Heart right ventricle (tissue), 16 donors: ENCODE data around the gene ASCL5. TPM values are rescaled to one million over a fixed set of nuclear protein-coding genes. Genes with fewer than 3 reads are reported as not detected.

Experiments
- ATAC-seq, 8 donors: fragments of 200-7000 bp; cut with Tn5 transposase; one replicate each; pipeline ENCODE4 v1.9.1; 2020; ENCODE audit warnings: mild to moderate bottlenecking in 8 of 8, moderate library complexity in 8 of 8, moderate number of reproducible peaks in 1 of 8
- DNase-seq, 2 donors: peaks; one replicate each; pipeline ENCODE4 v3.0.0-alpha.2; 2020
- H3K27ac ChIP-seq, 10 donors: fragments of 200-600 bp; sonication (generic) in 2 of 10; one replicate each; pipeline versions ENCODE4 v1.5.0 to v1.8.0; 2020 to 2022; ENCODE audit warnings: mild to moderate bottlenecking in 3 of 10
- H3K27me3 ChIP-seq, 7 donors: fragments of 200-600 bp; one replicate each; pipeline ENCODE4 v1.8.0; 2021 to 2022; ENCODE audit warnings: mild to moderate bottlenecking in 2 of 7
- H3K36me3 ChIP-seq, 9 donors: fragments of 200-600 bp; sonication (generic) in 1 of 9; one replicate each; pipeline versions ENCODE4 v1.5.0 to v1.8.0; 2020 to 2022; ENCODE audit warnings: mild to moderate bottlenecking in 2 of 9
- H3K4me1 ChIP-seq, 9 donors: fragments of 200-600 bp; sonication (generic) in 1 of 9; one replicate each; pipeline versions ENCODE4 v1.5.0 to v1.8.0; 2020 to 2022; ENCODE audit warnings: mild to moderate bottlenecking in 4 of 9
- H3K4me3 ChIP-seq, 10 donors: fragments of 200-600 bp; sonication (generic) in 2 of 10; one replicate each; pipeline versions ENCODE4 v1.5.0 to v1.8.0; 2020 to 2022; ENCODE audit warnings: mild to moderate bottlenecking in 7 of 10, moderate library complexity in 2 of 10
- H3K9me3 ChIP-seq, 11 donors: fragments of 200-600 bp in 10 of 11; sonication (generic) in 2 of 11; one replicate each; pipeline versions ENCODE4 v1.5.0 to v1.8.0; 2013 to 2022; ENCODE audit warnings: mild to moderate bottlenecking in 2 of 11, control low read depth in 1 of 11, moderate library complexity in 1 of 11
- CTCF ChIP-seq, 9 donors: fragments of 200-600 bp; sonication (generic) in 2 of 9; IDR thresholded peaks; one replicate each; pipeline versions ENCODE4 v1.5.0 to v1.8.0; 2021 to 2022; ENCODE audit warnings: antibody characterized with exemption in 9 of 9, mild to moderate bottlenecking in 5 of 9, moderate library complexity in 1 of 9
- WGBS, 2 donors: extraction: QIAGEN DNeasy Blood & Tissue Kit; methylation state at CpG; one replicate each; pipeline ENCODE4 v1.1.7; 2013; ENCODE audit warnings: inconsistent platforms in 1 of 2; 5-methylcytosine and 5-hydroxymethylcytosine counted together
- intact Hi-C, 10 donors: fragments of 100-400 bp; cut with DNase I; formaldehyde crosslinking; loops; one replicate each; pipeline versions ENCODE4 v1.11.1 to v1.14.2; 2022
- polyA plus RNA-seq, 2 donors: library from polyadenylated mRNA; stranded (reverse); fragments of 200-250 nt; gene quantifications; one replicate each; pipeline ENCODE4 v1.2.3, GENCODE V29; 2013
- total RNA-seq, 10 donors: library from RNA; stranded (reverse); fragmentation: NEBNext Ultra II Directional in 3 of 10; extraction: Animal tissue kit (Norgen Biotek cat#: 25700) in 3 of 10; gene quantifications; one replicate each; pipeline versions ENCODE4 v1.2.1 to v1.2.4, GENCODE V29; 2021 to 2023
- donor health status: Arrhythmogenic right ventricular cardiomyopathy.
- donor health status: ischemic (EF 13 %, LVEDD 7.1; RV severe dilation, severe dysfunction).
- donor health status: healthy with polysubstance abuse.
- donor health status: DM: no; HTN: yes; CAD: no.
- donor health status: DM: no; HTN: no; CAD: no.
- donor health status: ischemic (EF 25% LVEDD 6.9; RV normal size, moderate dysfunction).
- donor health status: ischemic (EF 25% LVEDD 5.7; RV mildly dilated, moderate dysfunction).
- donor health status: healthy.
- donor health status: DM: yes; HTN: yes; CAD: no.
- donor health status: Ischemic cardiomyopathy.
- donor health status: ischemic (EF 35%, LVEDD 5.7; RV mildly dilated, moderate dysfunction).
- donor health status: nonischemic (EF 11% LVEDD 7.7; RV severe dilation, severe dysfunction).
- donor health status: DM: yes; HTN: yes; CAD: no.
- donor health status: PGD.
- donor health status: ischemic (EF 29% LVEDD 5.4; RV normal size, mild dysfunction).
- donor health status: nonischemic (EF 23%, LVEDD 6.1; RV moderate dilation, normal function).

The ASCL5 gene
- total and polyA plus RNA-seq, 12 donors = not detected

- intact Hi-C loops = loop anchor here in 1 of 10 donors (10.0 kb wide), 1 partner anchor 80 kb away; no protein-coding TSS in a partner anchor
- no peak overlapping the region for H3K27ac ChIP-seq
- TF ChIP-seq CTCF (IDR thresholded peaks at IDR 0.05) = no peak
- peaks cover 0 to 13% (median 0%) of the 10 kb centered on the region in 9 donors for H3K4me1 ChIP-seq
- H3K4me3 ChIP-seq = no peak overlapping the region
- WGBS, 2 donors = 78 to 88% methylated on average over 5 of the region's 5 CpGs
- no peak for ATAC-seq
- no peaks in the 10 kb centered on the region for H3K9me3 ChIP-seq
- peaks cover 0 to 100% (median 20%) of the 10 kb centered on the region in 9 donors for H3K36me3 ChIP-seq
- no peak for DNase-seq
- H3K27me3 ChIP-seq = no peaks in the 10 kb centered on the region
Measured at GRCh38 chr1:201144701-201145100, 17.7 kb upstream of the ASCL5 start.

GRCh38 chr1:201143726-201144635, 17.0 kb upstream of the ASCL5 start:
- Histone ChIP-seq H3K4me3 (no peak overlapping the region), H3K4me1 (peaks cover 0 to 13% (median 0%) of the 10 kb centered on the region in 9 donors), H3K27me3 (no peaks in the 10 kb centered on the region), H3K27ac (no peak overlapping the region), H3K9me3 (no peaks in the 10 kb centered on the region), H3K36me3 (peaks cover 0 to 100% (median 20%) of the 10 kb centered on the region in 9 donors)
- intact Hi-C loops = loop anchor here in 1 of 10 donors (10.0 kb wide), 1 partner anchor 81 kb away; no protein-coding TSS in a partner anchor
- 87 to 90% methylated on average over 18 of the region's 18 CpGs for WGBS, 2 donors
- no peak for TF ChIP-seq CTCF (IDR thresholded peaks at IDR 0.05)
- ATAC-seq (no peak), DNase-seq (no peak)

- H3K27ac ChIP-seq = no peak overlapping the region
- no peak for DNase-seq
- no peaks in the 10 kb centered on the region for H3K9me3 ChIP-seq
- peaks cover 0 to 100% (median 20%) of the 10 kb centered on the region in 9 donors for H3K36me3 ChIP-seq
- H3K27me3 ChIP-seq = no peaks in the 10 kb centered on the region
- H3K4me3 ChIP-seq = no peak overlapping the region
- intact Hi-C loops = loop anchor here in 1 of 10 donors (10.0 kb wide), 1 partner anchor 82 kb away; no protein-coding TSS in a partner anchor
- WGBS, 2 donors = 83 to 85% methylated on average over 16 of the region's 16 CpGs
- peaks cover 0 to 17% (median 0%) of the 10 kb centered on the region in 9 donors for H3K4me1 ChIP-seq
- TF ChIP-seq CTCF (IDR thresholded peaks at IDR 0.05) = no peak
- ATAC-seq = no peak
Measured at GRCh38 chr1:201142849-201143725, 16.1 kb upstream of the ASCL5 start.
